GM12891 (cell line): Measurements from ENCODE around the gene ELAVL4.

Experiments
- DNase-seq: peaks from one replicate; pipeline ENCODE4 v3.0.0; 2011; ENCODE audit warnings: low spot score; ENCODE audit not compliant: insufficient read length
- FAIRE-seq: peaks from 2 replicates; lab custom pipeline; 2011; peaks lifted over from hg19 to GRCh38; lab: Jason Lieb, UNC
- PAX5 ChIP-seq: IDR thresholded peaks from 2 replicates; pipeline ENCODE4 v1.6.1; 2011; ENCODE audit warnings: low read length, moderate library complexity, mild to moderate bottlenecking; ENCODE audit not compliant: insufficient read depth, severe bottlenecking
- POLR2A ChIP-seq: IDR thresholded peaks from 2 replicates; pipeline ENCODE4 v1.6.1; 2011; ENCODE audit warnings: low read depth, low read length, control low read depth
- POLR2AphosphoS5 ChIP-seq: IDR thresholded peaks from 2 replicates; pipeline ENCODE4 v1.6.1; 2011; ENCODE audit warnings: low read depth, low read length, control low read depth
- POU2F2 ChIP-seq: IDR thresholded peaks from 2 replicates; pipeline ENCODE4 v1.6.1; 2011; ENCODE audit warnings: low read depth, mild to moderate bottlenecking, control low read depth, low read length, moderate library complexity
- SPI1 ChIP-seq: IDR thresholded peaks from 2 replicates; pipeline ENCODE4 v1.6.1; 2011; ENCODE audit warnings: low read depth, low read length, control low read depth
- TAF1 ChIP-seq: IDR thresholded peaks from 2 replicates; pipeline ENCODE4 v1.6.1; 2011; ENCODE audit warnings: low read depth, low read length, control low read depth

Gene ELAVL4

GRCh38 chr1:50183378-50184133 is 74.8 kb downstream of the ELAVL4 start:
- DNase-seq: no peak
- no peak for FAIRE-seq
- TF ChIP-seq POU2F2: no peak

GRCh38 chr1:50189369-50189768 is 80.6 kb downstream of the ELAVL4 start:
- TF ChIP-seq SPI1 (no peak), PAX5 (no peak), POLR2AphosphoS5 (no peak), POLR2A (no peak), TAF1 (no peak), POU2F2 (no peak)
- FAIRE-seq (no peak), DNase-seq (no peak)

GRCh38 chr1:50193002-50193401 is 84.3 kb downstream of the ELAVL4 start:
- no peak for FAIRE-seq
- TF ChIP-seq TAF1 (no peak), SPI1 (no peak), POU2F2 (no peak), POLR2A (no peak), PAX5 (no peak), POLR2AphosphoS5 (no peak)
- DNase-seq: no peak

- no peak for TF ChIP-seq TAF1
- TF ChIP-seq PAX5: no peak
- TF ChIP-seq POLR2AphosphoS5: no peak
- TF ChIP-seq POU2F2: no peak
- FAIRE-seq: no peak
- DNase-seq: no peak
These were observed 86.5 kb downstream of the ELAVL4 start for GRCh38 chr1:50195205-50195604.

GRCh38 chr1:50196081-50196480 is 87.4 kb downstream of the ELAVL4 start:
- FAIRE-seq (no peak), DNase-seq (no peak)
- TF ChIP-seq POLR2A (no peak), SPI1 (no peak), TAF1 (no peak), PAX5 (no peak), POLR2AphosphoS5 (no peak), POU2F2 (no peak)

- DNase-seq: no peak
- no peak for TF ChIP-seq TAF1
- no peak for TF ChIP-seq POLR2AphosphoS5
- TF ChIP-seq POU2F2: no peak
- no peak for TF ChIP-seq SPI1
- no peak for TF ChIP-seq POLR2A
- TF ChIP-seq PAX5: no peak
- no peak for FAIRE-seq
These were observed 88.5 kb downstream of the ELAVL4 start for GRCh38 chr1:50197216-50197615.

- no peak for FAIRE-seq
- no peak for TF ChIP-seq POU2F2
- no peak for TF ChIP-seq SPI1
- no peak for TF ChIP-seq POLR2A
- TF ChIP-seq TAF1: no peak
- no peak for TF ChIP-seq PAX5
- TF ChIP-seq POLR2AphosphoS5: no peak
- DNase-seq: no peak
These were observed 99.6 kb downstream of the ELAVL4 start for GRCh38 chr1:50208315-50208714.

- no peak for DNase-seq
- no peak for TF ChIP-seq POU2F2
- TF ChIP-seq SPI1: no peak
- no peak for TF ChIP-seq PAX5
- TF ChIP-seq POLR2AphosphoS5: no peak
- TF ChIP-seq POLR2A: no peak
- no peak for TF ChIP-seq TAF1
- FAIRE-seq: no peak
These were observed 100.0 kb downstream of the ELAVL4 start for GRCh38 chr1:50208756-50209155.

- DNase-seq (no peak), FAIRE-seq (no peak)
- no peak for TF ChIP-seq TAF1
- no peak for TF ChIP-seq POU2F2
- no peak for TF ChIP-seq PAX5
- no peak for TF ChIP-seq SPI1
- TF ChIP-seq POLR2A: no peak
- TF ChIP-seq POLR2AphosphoS5: no peak
These were observed 101.0 kb downstream of the ELAVL4 start for GRCh38 chr1:50209749-50210148.

- DNase-seq (no peak), FAIRE-seq (no peak)
- TF ChIP-seq TAF1: no peak
- no peak for TF ChIP-seq POU2F2
- no peak for TF ChIP-seq PAX5
- TF ChIP-seq POLR2AphosphoS5: no peak
- TF ChIP-seq SPI1: no peak
- TF ChIP-seq POLR2A: no peak
These were observed 104.8 kb downstream of the ELAVL4 start for GRCh38 chr1:50213505-50213904.
